GM19467 (cell line): ENCODE measurements around the gene GAB2.
"Not testable (repeated sequence)": the region's sequence is repeated elsewhere in the genome, so short reads cannot be mapped to it uniquely, and the experiment has no call there.

ENCODE experiments used
- ATAC-seq: cut with Tn5 transposase; IDR thresholded peaks from one replicate; pipeline ENCODE4 v1.9.1; 2021; ENCODE audit warnings: mild to moderate bottlenecking, moderate library complexity; ENCODE audit not compliant: unreplicated experiment

GAB2 gene

GRCh38 chr11:78226684-78227680 lies 190.6 kb downstream of the GAB2 start:
- no peak for ATAC-seq

- ATAC-seq = no peak
Measured at GRCh38 chr11:78224906-78225420, 192.7 kb downstream of the GAB2 start.

GRCh38 chr11:78224506-78224905 lies 193.1 kb downstream of the GAB2 start:
- no peak for ATAC-seq

GRCh38 chr11:78223320-78223954 lies 194.2 kb downstream of the GAB2 start:
- peak; percentile 72 for ATAC-seq

GRCh38 chr11:78222726-78223125 lies 194.9 kb downstream of the GAB2 start:
- not testable (repeated sequence) for ATAC-seq

- no peak for ATAC-seq
Measured at GRCh38 chr11:78221396-78222315, 196.0 kb downstream of the GAB2 start.

GRCh38 chr11:78220218-78221157 lies 197.1 kb downstream of the GAB2 start:
- ATAC-seq = no peak

GRCh38 chr11:78219493-78220217 lies 198.0 kb downstream of the GAB2 start:
- no peak for ATAC-seq

GRCh38 chr11:78218707-78219492 lies 198.7 kb downstream of the GAB2 start:
- ATAC-seq = no peak

GRCh38 chr11:78217650-78218541 lies 199.7 kb downstream of the GAB2 start:
- no peak for ATAC-seq

GRCh38 chr11:78216571-78217287 lies 200.9 kb downstream of the GAB2 start:
- ATAC-seq = no peak

- ATAC-seq = no peak
Measured at GRCh38 chr11:78216021-78216420, 201.6 kb downstream of the GAB2 start.

- no peak for ATAC-seq
Measured at GRCh38 chr11:78214331-78215194, 203.1 kb downstream of the GAB2 start.

GRCh38 chr11:78213526-78214330 lies 203.9 kb downstream of the GAB2 start:
- ATAC-seq = no peak
